RKO (cell line): ENCODE measurements around the gene ICE1.
"Not testable (repeated sequence)": the region's sequence is repeated elsewhere in the genome, so short reads cannot be mapped to it uniquely, and the experiment has no call there.

Source experiments
- DNase-seq: peaks from one replicate; pipeline ENCODE4 v3.0.0-alpha.2; 2016; ENCODE audit warnings: low spot score

ICE1 gene

DNA sequence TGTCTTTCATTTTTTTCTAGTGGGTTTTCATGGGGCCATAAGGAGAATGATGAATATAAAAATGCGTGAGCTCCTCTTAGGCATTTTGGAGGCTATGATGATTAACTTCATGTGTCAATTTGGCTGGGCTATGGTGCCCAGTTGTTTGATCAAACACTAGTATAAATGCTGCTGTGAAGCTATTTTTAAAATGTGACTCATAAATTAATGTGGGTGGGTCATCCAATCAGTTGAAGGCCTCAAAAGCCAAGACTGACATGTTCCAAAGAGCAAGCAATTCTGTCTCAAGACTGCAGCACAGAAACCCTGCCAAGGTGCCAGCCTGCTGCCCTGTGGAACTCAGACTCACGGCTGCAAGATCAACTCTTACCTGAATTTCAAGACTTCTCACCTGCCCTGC is 24.4 kb upstream of the ICE1 start:
- no peak for DNase-seq

DNA sequence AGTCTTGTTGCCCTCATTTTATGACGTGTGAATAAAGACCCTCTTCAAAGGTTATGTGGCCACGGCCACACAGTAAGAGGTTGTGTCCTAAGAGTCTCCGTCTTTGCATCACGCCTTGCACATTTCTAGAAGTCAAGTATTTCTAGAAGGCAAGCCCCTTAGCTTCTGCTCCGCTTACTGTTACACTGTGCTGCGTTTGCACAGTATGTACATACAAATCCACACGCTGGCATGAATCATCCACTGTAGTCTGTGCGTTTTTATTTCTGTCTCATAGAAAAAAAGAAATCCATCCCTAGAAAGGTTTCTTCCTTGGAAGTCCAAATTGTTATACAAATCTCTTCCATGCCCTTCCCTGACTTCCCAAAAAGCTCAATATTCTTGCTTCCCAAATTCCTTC is 21.4 kb upstream of the ICE1 start:
- no peak for DNase-seq

DNA sequence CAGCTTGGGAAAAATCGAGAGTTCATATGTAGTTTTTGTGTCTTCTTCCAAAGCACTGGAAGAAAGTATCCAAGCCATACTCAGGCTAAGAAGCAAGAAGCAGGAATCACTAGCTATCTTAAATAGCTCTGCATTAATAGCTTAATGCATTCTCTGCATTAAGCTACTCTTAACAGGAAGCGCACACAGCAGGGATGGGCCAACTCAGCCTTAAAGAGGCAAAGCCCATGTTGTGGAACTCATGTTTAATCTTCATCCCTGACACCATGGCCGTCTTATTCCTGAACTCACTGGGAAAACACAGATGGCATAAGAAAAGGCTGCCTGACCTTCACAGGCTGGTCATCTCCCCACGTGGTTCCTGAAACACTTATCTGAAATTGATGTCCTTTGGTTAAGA is 18.7 kb upstream of the ICE1 start:
- DNase-seq: no peak

DNA sequence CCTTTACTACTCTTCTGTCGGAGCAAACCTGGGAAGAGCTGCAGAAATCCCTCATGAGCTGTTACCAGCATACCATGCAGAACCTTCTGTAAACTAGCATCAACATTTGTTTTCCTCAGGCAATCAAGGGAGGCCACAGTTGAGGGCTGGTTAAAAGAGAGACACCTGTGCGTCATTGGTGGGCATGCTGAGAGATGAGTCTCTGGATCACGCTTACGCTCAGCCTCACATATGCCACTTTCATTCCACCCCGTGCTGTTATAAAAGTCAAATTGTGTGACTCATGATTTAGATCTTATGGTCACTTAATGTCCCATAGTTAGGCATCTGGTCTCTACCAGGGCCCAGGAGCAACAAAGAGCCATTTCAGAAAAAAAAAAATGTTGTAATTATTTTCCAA is 18.1 kb upstream of the ICE1 start:
- DNase-seq: no peak

DNA sequence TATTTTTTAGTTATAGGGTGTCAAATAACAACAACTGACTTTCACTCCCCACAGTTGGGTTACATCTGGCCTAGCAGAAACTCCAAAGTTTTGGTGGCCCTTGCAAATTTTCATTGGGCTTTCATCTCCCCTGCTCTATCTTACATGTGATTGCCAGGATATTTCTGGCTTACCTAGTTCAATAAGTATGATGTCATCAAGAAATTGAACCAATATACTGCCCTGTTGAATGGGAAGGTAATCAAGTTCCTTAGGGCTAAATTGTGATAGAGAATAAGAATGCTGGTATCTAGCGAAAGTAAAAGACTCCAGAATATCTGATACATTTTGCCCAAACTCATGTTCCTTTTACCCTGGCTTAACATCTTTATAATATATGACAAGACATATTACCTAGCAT is 17.0 kb upstream of the ICE1 start:
- DNase-seq: no peak

DNA sequence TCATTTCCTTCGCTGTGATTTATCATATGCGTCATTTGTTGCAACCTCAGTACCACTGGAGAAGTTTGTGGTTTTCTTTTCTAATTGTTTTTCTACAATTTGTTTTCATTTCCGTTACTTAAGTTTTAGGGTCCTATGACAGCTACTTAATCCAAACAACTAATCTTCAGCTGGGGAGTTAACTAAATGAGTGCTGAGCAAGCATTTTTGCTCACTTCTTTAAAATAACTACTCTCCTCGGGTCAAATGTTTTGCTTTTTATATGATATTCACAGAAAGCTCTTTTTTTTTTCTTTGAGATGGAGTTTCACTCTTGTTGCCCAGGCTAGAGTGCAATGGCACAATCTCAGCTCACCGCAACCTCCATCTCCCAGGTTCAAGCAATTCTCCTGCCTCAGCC is 14.6 kb upstream of the ICE1 start:
- no peak for DNase-seq

DNA sequence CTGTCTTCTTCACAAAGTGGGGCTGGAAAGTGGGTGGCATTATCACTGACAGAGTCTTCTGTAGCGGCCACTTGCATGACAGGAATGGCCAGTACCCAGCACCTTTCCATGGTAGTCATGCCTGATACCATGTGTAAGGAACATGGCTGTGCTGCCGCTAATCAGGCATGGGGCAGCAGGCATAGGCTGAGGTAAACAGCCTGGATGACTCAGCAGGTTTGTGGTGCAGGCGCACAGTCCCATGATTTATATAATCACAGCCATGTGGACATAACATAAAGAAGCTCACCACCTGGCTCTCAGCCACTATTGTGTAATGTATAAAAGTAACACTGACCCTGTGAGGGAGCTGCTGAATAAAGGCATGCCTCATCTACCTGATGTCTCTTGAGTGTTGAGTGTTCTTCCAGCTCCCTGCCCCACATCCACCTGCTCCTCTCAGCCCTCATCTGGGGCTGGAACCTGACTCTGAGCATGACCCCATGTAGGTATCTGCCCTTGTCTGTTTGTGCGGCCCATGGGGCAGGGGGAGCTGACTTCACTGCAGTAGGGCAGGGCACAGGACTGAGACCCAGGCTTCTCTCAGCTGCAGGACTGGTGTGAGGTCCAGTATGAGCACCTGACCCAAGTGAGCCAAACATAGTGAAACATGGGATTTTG is 13.2 kb upstream of the ICE1 start:
- peak; percentile 22 for DNase-seq

DNA sequence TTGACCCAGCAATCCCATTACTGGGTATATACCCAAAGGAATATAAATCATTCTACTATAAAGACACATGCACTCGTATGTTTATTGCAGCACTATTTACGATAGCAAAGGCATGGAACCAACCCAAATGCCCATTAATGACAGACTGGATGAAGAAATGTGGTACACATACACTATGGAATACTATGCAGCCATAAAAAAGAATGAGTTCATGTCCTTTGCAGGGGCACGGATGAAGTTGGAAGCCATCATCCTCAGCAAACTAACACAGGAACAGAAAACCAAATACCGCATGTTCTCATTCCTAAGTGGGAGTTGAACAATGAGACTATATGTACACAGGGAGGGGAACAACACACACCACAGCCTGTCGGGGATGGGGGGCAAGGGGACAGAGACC is 8.6 kb upstream of the ICE1 start:
- DNase-seq: not testable (repeated sequence)

DNA sequence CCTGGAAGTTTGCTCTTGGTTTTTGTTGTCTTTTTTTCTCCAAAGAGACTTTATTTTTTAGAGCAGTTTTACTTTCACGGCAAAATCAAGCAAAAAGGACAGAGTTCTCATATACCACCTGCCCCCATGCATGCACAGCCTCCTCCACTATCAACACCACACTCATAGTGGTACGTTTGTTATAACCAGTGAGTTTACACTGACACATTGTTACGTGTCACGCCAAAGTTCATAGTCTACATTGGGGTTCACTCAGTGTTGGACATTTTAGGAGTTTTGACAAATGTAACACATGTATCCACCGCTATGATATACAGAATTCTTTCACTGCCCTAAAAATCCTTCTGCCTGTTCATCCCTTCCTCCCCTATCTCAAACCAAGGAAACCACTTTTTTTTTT is 7.5 kb upstream of the ICE1 start:
- no peak for DNase-seq

DNA sequence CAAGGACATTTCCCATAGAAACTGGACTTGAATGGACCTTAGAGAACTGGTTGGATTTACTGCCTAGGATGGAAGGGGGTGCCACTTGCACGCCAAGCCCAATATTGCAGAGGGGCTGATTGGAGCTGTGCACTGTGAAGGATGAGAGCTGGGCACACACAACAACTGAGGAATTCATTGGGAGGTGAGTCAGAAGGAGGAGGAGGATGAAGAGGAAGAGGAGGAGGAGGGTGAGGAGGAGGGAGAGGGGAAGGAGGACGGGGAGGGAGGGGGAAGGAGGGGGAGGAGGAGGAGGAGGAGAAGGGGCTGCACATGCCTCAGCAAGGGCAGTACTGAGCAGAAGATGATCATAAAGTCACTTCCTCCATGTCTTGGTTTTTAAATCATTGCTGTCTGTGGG is 5.7 kb upstream of the ICE1 start:
- no peak for DNase-seq

DNA sequence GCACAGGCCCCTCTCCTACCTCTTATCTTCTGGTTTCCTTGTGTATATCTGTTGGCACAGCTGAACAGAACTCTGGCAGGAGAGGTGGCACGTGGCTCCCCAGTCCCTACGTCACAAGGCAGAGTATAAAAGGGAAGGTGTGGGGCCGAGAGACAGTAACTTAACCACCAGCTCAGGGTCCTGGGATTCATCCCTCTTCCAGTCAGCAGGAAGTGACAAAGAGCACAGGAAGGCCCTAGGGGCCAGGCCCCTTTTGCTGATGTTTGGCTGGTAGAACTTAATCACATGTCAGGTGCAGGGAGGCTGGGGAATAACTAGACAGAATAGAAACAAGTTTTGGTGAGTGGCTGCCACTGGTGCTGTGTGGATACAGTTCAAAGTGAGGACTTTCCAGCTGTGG is 4.5 kb upstream of the ICE1 start:
- no peak for DNase-seq

DNA sequence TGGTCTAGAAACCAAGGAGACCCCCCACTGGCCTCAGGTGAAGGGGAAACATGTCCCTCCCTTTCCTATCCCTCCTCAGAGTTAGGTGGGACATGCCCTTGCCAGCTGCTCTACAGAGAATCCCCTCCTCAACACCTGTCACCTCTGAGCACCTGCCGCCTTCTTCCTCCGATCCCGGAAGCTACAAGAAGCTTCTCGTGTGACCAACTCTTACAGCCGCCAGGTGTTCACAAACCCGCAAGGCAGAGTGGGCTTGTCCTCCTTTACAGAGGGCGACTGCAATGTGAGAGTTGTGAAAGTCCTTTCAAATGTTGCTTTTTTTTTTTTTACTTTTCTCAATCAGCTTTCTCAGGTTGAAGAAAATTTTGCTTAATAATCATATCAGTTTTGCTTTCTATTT is 3.7 kb upstream of the ICE1 start:
- DNase-seq: no peak

DNA sequence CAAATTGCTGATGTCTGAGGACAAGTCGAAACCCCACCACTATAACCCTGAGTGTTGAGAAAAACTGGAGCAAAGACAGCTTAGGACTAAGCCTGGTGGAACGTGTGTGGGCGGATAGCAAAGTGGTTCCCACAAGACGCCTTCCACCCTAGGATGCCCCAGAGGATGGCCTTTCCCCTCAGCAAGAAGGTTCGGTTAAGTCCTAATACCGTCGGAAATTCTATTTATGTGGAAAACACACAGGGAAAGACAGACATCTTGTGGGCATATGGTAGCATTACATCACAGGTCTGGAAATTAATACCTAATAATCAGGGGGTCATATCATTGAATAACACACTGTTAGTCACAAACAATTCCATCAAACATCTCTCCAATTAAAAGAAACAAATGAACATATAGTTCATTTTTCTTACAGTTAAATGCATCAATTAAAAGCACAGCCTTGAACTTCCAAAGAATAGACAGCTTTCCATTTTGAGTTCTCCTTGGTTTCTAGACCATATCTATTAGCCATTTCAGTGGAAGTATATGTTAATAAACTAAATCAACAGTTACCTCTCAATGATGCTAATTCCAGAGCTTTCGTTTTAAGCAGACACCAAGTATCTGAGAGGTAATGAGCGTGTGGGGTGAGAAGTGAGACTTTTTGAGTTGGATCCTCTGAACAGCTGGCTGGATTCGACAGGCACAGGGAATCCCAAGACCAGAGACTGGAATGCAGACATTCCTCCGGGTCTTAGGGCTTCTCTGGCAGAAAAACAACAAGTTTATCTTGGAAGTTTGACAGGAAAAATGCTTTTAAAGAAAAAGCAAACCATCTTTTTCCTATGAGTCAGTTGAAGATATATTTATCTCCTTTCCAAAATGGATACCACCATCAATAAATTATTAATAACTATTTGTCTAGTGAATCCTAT is 2.9 kb upstream of the ICE1 start:
- peak; percentile 85 for DNase-seq

DNA sequence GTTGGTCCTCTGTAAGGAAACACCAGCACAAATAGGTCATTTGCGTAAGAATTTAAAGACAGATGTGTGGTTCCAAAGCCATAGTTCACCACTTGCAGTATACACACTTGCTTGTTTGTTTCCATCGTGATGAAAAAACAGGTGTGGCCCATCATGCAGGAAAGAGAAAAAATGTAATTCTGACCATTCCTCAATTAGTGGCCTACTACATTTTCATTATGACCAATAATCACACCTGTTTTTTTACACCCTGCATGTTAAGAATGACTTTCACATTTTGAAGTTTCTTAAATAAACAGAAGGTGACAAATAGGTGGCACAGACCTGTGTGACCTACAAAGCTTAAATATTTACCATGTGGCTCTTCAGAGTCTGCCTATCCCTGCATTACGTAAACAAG is 2.2 kb upstream of the ICE1 start:
- DNase-seq: no peak

DNA sequence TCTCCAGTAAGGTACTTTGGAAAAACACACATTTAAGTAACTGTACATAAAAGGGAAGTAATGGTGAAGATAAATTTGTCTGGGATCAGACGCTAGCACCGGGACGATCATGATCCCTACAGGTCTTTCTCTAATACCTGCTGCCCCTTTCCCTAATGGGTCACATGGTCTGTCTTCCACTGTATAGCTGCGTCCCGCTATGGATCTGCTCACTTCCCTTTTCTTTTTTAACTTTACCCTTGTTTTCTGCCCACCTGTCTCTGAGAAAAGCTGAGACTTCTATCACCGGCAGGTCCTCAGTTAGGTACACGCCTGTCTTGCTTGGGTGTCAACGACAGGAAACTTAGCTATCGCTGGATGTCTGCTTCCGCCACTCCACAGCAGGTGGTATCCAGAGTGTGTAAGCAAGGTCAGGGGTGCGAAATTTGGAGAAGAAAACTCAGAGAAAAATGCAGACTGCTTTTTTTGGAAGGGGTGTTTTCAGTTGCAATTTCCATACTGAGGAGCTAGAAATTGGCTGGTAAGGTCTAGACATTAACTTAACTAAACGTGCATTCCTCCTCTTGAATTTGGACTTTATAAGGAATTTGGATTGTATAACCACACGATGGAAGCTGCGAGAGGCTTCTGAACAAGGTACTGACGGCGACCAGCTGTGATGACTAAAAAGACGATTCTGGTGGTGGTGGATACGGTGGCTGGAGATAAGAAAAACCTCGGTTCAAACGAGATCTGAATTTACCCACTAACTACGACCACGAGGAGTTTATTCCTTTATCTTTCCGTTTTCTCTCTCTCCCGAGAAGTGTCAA is 1.1 kb upstream of the ICE1 start:
- peak; percentile 14 for DNase-seq

DNA sequence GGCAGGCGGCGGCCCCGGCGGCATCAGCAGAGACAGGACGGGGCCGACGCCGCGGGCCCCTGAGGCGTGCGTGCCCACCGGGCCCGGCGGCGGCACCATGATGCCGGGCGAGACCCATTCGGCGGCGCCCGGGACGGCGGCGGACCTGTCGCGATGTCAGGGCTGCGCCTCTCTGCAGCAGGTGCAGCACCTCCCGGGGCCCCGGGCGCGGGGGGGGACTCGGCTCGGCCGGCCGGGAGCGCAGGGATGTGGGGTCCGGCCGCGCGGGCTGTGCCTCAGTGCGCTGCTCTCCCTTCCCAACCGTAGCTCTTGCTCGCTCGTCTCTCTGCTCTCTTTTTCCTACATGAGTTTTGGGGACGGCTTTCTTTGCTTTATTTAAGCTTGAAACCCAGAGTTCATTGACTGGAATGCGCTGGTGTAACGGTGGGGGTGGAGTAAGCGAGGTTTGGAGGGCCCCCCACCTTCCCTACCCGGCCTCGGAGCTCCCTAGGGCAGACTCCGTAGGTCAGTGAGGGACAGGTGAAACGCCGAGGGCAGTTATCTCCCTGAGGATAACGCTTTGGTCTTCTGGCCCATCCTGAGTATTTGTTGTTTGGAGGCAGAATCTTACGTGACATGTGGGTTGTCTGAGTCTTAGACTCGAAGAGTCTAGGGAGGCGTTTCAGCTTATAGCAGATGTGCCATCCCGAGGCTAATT is 490 bp downstream of the ICE1 start:
- peak; percentile 21 for DNase-seq

DNA sequence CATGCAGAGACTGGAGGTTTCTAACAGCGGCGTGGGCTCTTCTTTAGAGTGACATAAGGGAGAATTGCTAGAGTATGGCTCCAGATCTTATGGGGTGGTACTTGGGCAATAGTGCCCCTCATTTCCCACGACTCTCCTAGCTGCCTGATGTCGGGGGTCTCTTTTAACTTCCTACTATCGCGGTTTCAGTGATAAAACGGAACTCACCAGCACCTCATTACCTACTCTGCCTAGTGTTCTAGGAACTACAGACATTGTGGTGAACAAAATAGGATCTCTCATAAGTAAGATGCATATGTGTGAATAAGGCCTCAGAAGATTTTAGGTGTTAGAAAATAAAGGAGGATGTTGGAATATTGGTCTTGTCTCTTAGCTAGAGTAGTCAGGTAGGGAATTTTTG is 1.1 kb downstream of the ICE1 start:
- no peak for DNase-seq

DNA sequence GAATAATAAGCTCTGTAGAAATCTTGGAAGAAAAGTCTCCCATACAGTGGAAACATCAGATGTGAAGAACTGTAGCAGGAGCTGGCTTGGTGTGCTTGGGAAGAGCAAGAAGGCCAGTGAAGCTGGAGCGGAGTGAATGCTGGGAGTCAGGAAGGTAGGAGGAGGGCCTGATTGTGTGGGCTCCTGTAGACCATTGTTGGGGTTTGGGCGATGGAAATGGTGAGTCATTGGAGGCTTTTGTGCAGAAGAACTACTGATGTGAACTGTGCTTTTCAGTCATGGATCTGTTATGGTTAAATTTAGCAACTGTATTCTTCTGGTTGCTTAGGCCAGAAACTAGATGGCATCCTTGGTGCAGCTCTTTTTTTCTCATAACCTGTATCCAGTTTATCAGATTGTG is 2.3 kb downstream of the ICE1 start:
- peak; percentile 19 for DNase-seq

DNA sequence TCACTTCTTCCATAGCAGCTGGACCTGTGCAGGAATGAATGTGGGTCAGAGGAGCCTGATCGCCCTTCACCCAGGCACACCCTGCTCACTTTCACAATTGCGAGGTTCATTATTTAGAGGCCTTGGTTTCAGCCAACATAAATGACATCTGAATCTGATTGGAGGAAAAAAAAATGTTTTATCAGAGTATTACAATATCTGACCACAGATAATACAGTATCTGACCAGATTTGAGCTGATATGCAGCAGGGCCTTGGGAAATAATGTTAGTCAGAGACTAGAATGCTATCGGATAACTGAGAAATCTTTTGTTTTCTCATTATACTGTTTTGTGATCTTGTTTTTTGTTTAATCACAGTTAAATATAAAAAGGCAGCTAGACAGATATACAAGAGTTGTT is 7.7 kb downstream of the ICE1 start:
- no peak for DNase-seq

DNA sequence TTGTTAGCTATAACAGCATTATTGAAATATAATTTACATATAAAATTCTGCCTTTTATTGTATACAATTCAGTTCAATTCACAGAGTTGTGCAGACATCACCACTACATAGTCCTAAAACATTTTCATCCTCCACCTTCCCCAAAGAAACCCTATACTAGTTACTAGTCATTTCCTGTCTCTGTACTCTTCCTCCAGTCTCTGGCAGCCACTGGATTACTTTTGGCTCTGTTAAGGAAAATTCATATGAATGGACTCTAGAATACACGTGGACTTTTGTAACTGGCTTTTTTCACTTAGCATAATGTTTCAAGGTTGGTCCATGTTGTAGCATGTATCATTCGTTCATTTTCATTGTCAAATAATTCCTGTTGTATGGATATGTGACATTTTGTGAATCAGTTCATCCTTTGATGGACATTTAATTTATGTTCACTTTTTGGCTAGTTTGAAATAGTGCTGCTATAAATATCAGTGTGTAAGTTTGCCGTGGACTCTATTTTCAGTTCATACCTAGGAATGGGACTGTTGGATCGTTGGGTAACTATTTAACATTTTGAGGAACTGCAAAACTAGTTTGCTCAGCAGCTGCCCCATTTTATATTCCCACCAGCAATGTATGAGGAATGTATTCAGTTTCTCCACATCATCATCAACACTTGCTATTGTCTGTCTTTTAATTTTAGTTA is 9.7 kb downstream of the ICE1 start:
- DNase-seq: no peak

DNA sequence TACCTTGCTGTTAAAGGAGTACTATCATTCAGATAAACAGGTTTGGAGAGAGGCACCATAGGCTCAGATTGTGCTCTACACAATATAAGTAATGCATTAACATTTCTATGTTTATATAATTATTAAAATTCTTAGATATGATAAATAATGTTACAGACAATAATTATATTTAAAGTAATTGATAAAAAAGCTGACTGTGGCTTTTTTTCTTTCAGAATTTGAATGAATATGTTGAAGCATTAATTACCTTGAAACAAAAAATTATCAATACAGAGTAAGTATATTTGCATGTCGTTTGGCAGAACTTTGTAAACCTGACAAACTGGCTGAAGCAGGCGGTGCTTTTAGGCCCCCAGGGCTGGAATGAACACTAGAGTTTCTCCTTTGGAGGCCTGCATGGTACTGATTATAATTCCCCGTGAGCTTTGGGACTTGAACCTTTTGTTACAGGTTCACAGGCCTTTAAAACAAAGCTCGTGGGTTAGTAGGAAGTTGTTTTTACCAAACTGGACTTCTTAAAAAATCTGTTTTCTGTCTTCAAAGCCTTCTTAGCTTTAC is 13.8 kb downstream of the ICE1 start:
- DNase-seq: no peak
